GM18511 (cell line): ENCODE data around the gene BNC2.

Source experiments
- ATAC-seq: cut with Tn5 transposase; IDR thresholded peaks from one replicate; pipeline ENCODE4 v1.9.1; 2021; ENCODE audit warnings: mild to moderate bottlenecking, moderate library complexity; ENCODE audit not compliant: unreplicated experiment

Gene BNC2

GRCh38 chr9:16406526-16407225, 463.8 kb downstream of the BNC2 start:
- no peak for ATAC-seq

- no peak for ATAC-seq
Measured at GRCh38 chr9:16405421-16405820, 465.0 kb downstream of the BNC2 start.

- no peak for ATAC-seq
Measured at GRCh38 chr9:16401701-16402100, 468.8 kb downstream of the BNC2 start.

GRCh38 chr9:16398691-16399090, 471.8 kb downstream of the BNC2 start:
- ATAC-seq: no peak

- no peak for ATAC-seq
Measured at GRCh38 chr9:16396389-16396788, 474.1 kb downstream of the BNC2 start.

- no peak for ATAC-seq
Measured at GRCh38 chr9:16391369-16391768, 479.1 kb downstream of the BNC2 start.

GRCh38 chr9:16387382-16387781, 483.1 kb downstream of the BNC2 start:
- ATAC-seq: no peak

- ATAC-seq: no peak
Measured at GRCh38 chr9:16386827-16387077, 483.7 kb downstream of the BNC2 start.

- ATAC-seq: no peak
Measured at GRCh38 chr9:16386007-16386826, 484.3 kb downstream of the BNC2 start.

- no peak for ATAC-seq
Measured at GRCh38 chr9:16385590-16385989, 484.9 kb downstream of the BNC2 start.

GRCh38 chr9:16384993-16385392, 485.5 kb downstream of the BNC2 start:
- ATAC-seq: no peak

- ATAC-seq: no peak
Measured at GRCh38 chr9:16377311-16377710, 493.2 kb downstream of the BNC2 start.

- no peak for ATAC-seq
Measured at GRCh38 chr9:16371306-16371705, 499.2 kb downstream of the BNC2 start.

GRCh38 chr9:16370647-16371046, 499.8 kb downstream of the BNC2 start:
- no peak for ATAC-seq

GRCh38 chr9:16369427-16369826, 501.0 kb downstream of the BNC2 start:
- no peak for ATAC-seq

- no peak for ATAC-seq
Measured at GRCh38 chr9:16368237-16369087, 502.0 kb downstream of the BNC2 start.

GRCh38 chr9:16367605-16368231, 502.8 kb downstream of the BNC2 start:
- no peak for ATAC-seq

- no peak for ATAC-seq
Measured at GRCh38 chr9:16364347-16364746, 506.1 kb downstream of the BNC2 start.

- no peak for ATAC-seq
Measured at GRCh38 chr9:16363916-16364315, 506.6 kb downstream of the BNC2 start.

GRCh38 chr9:16363073-16363781, 507.2 kb downstream of the BNC2 start:
- no peak for ATAC-seq

GRCh38 chr9:16361939-16362338, 508.5 kb downstream of the BNC2 start:
- no peak for ATAC-seq
